ENCODE data around the gene CPEB2. TPM values are rescaled to one million over a fixed set of nuclear protein-coding genes. Genes with fewer than 3 reads are reported as not detected.

CPEB2 gene
- total and polyA plus RNA-seq, 9 of the 15 experiments (the other 6 are each of a cell fraction or from before 2014, with no cell fraction given), result 0.39 to 3.0 (median 1.4) TPM

GRCh38 chr4:14994242-14994641 is 8.0 kb upstream of the CPEB2 start (continued):
- TF ChIP-seq, protein P1, sequence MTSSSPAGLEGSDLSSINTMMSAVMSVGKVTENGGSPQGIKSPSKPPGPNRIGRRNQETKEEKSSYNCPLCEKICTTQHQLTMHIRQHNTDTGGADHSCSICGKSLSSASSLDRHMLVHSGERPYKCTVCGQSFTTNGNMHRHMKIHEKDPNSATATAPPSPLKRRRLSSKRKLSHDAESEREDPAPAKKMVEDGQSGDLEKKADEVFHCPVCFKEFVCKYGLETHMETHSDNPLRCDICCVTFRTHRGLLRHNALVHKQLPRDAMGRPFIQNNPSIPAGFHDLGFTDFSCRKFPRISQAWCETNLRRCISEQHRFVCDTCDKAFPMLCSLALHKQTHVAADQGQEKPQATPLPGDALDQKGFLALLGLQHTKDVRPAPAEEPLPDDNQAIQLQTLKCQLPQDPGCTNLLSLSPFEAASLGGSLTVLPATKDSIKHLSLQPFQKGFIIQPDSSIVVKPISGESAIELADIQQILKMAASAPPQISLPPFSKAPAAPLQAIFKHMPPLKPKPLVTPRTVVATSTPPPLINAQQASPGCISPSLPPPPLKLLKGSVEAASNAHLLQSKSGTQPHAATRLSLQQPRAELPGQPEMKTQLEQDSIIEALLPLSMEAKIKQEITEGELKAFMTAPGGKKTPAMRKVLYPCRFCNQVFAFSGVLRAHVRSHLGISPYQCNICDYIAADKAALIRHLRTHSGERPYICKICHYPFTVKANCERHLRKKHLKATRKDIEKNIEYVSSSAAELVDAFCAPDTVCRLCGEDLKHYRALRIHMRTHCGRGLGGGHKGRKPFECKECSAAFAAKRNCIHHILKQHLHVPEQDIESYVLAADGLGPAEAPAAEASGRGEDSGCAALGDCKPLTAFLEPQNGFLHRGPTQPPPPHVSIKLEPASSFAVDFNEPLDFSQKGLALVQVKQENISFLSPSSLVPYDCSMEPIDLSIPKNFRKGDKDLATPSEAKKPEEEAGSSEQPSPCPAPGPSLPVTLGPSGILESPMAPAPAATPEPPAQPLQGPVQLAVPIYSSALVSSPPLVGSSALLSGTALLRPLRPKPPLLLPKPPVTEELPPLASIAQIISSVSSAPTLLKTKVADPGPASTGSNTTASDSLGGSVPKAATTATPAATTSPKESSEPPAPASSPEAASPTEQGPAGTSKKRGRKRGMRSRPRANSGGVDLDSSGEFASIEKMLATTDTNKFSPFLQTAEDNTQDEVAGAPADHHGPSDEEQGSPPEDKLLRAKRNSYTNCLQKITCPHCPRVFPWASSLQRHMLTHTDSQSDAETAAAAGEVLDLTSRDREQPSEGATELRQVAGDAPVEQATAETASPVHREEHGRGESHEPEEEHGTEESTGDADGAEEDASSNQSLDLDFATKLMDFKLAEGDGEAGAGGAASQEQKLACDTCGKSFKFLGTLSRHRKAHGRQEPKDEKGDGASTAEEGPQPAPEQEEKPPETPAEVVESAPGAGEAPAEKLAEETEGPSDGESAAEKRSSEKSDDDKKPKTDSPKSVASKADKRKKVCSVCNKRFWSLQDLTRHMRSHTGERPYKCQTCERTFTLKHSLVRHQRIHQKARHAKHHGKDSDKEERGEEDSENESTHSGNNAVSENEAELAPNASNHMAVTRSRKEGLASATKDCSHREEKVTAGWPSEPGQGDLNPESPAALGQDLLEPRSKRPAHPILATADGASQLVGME (CRISPR knock-in tag; IDR thresholded peaks at IDR 0.05), result no peak
- TF ChIP-seq GTF2F1 (IDR thresholded peaks at IDR 0.05; ENCODE audit: low read depth, low read length) (no peak), EHMT2 (IDR thresholded peaks at IDR 0.05) (peak; percentile 73), ZNF586 (CRISPR knock-in tag; conservative IDR thresholded peaks at IDR 0.05) (no peak), ZEB2 (IDR thresholded peaks at IDR 0.05) (peak; percentile 44; the same call in 1 of the 2 replicates), FOSL1 (tag; conservative IDR thresholded peaks at IDR 0.05) (peak; percentile 85), JUND (IDR thresholded peaks at IDR 0.05; ENCODE audit: borderline replicate concordance, low read depth, low read length) (peak; percentile 94), JUND (tag; IDR thresholded peaks at IDR 0.05; ENCODE audit: borderline replicate concordance, low read depth, low read length) (peak; percentile 97), ZNF76 (CRISPR knock-in tag; IDR thresholded peaks at IDR 0.05; ENCODE audit: borderline replicate concordance) (no peak), ZNF699 (CRISPR knock-in tag; IDR thresholded peaks at IDR 0.05; ENCODE audit: insufficient replicate concordance) (no peak), CEBPB (tag; IDR thresholded peaks at IDR 0.05) (0 out of 2 replicates have a peak, but pooled peaks have one; percentile 15), ADNP (tag; IDR thresholded peaks at IDR 0.05) (no peak), ASH1L (IDR thresholded peaks at IDR 0.05; ENCODE audit: borderline replicate concordance, low read depth, partially characterized antibody) (no peak), TRIM24 (IDR thresholded peaks at IDR 0.05) (peak in 1 of 2 experiments; percentile 42; a peak in 1 of 4 replicates), ATF7 (IDR thresholded peaks at IDR 0.05) (peak; percentile 94), ZSCAN32 (CRISPR knock-in tag; IDR thresholded peaks at IDR 0.05) (no peak), ARID1B (IDR thresholded peaks at IDR 0.05) (peak; percentile 33; the same call in 1 of the 2 replicates), PML (IDR thresholded peaks at IDR 0.05; ENCODE audit: low read length) (no peak), BRD4 (IDR thresholded peaks at IDR 0.05) (no peak), ZC3H8 (IDR thresholded peaks at IDR 0.05) (no peak), JUN (IDR thresholded peaks at IDR 0.05; ENCODE audit: borderline replicate concordance, low read depth, low read length) (peak; percentile 82), JUN (CRISPR knock-in tag; IDR thresholded peaks at IDR 0.05; ENCODE audit: borderline replicate concordance) (no peak), GABPB2 (CRISPR knock-in tag; conservative IDR thresholded peaks at IDR 0.05) (no peak), NRF1 (conservative IDR thresholded peaks at IDR 0.05 in 1 of 2, IDR thresholded peaks at IDR 0.05 in 1 of 2) (no peak), SMARCE1 (IDR thresholded peaks at IDR 0.05) (peak; percentile 26; the same call in 1 of the 2 replicates), JUNB (CRISPR knock-in tag; conservative IDR thresholded peaks at IDR 0.05) (peak; percentile 97), HDGF (IDR thresholded peaks at IDR 0.05) (no peak)
- TF ChIP-seq, protein P2, sequence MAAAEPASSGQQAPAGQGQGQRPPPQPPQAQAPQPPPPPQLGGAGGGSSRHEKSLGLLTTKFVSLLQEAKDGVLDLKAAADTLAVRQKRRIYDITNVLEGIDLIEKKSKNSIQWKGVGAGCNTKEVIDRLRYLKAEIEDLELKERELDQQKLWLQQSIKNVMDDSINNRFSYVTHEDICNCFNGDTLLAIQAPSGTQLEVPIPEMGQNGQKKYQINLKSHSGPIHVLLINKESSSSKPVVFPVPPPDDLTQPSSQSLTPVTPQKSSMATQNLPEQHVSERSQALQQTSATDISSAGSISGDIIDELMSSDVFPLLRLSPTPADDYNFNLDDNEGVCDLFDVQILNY (CRISPR knock-in tag; IDR thresholded peaks at IDR 0.05), result no peak
